Measurements from ENCODE around the gene KCTD16.

KCTD16 gene

DNA sequence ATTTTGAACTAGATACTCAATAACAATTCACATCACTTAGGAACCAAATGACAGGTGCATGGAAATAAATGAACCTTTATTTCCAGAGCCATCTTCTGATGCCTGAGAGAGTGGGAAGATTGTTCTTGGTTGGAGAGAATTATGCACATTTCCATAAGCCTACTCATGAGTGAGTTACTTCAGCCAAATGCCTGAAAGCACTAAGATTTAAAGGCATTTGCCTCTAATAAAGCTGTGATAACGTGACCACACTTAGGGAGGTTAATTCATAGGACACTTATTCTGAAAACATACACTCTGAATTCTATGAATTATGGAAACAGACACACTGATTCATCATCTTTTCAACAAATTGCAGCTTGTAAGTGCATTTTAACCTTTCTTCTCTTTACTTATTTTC lies 40.0 kb downstream of the KCTD16 start:
- DNase-seq: no peak

DNA sequence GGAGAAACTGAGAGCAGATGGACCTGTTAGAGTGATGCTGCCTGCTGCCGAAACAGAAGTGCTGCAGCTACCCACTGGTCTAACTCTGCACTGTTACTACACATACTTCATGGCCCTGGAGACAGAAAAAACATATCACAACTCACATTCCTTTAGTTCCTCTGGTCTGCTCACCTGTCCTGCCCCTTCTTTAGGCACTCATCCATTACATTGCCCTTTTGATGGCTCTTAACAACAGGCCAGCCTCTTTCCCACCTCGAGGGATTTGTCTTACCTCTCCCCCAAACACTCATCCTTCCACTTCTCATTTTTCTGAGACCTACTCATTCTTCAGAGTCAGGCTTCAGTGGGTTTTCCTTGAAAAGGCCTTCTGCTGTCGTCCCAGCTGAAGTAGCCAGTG lies 49.2 kb downstream of the KCTD16 start:
- DNase-seq: no peak

DNA sequence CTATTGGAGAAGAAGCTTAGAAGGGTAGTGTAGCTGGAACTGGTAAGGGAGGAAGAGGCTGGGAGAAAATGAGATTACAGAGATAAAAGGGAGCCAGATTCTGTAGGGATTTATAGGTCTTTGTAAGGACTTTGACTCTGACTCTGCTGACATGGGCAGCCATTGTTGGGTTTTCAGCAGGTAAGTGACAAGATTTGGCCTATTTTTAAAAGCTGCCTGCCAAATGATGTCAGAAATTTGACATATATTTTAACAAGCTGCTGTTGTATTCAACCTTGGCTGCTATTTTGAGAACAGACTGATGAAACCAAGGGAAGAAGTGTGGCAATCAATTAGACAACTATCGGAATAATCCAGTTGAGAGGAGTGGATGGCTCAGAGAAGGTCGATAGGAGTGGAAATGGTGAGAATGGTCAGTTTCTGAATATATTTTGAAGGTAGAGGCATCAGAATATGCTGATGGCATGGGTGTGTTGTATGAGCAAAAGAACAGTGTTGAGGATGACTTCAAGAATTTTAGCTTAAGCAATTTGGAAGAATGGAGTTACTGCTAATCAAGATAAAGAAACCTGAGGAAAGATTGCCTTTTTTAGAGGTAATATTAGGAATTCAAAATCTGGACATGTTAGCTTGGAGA lies 56.8 kb downstream of the KCTD16 start:
- no peak for DNase-seq

DNA sequence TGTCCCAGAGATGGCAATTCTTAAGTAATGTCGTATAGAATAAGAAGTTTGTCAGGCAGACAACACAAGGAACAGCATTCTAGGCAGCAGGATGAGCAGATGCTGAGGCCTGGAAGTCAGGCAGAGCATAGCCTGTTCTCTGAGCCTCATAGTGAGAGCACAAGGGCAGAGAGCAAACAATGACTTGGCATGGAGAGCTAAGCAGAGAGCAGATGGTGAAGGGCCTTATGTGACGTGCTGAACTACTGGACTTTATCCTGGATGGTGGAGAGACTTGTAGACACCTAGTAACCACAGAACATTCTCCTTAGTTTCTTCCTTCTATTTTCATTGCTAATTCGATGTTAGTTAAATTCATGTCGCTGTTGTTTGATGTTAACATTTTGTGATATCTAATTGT lies 60.1 kb downstream of the KCTD16 start:
- DNase-seq: no peak

DNA sequence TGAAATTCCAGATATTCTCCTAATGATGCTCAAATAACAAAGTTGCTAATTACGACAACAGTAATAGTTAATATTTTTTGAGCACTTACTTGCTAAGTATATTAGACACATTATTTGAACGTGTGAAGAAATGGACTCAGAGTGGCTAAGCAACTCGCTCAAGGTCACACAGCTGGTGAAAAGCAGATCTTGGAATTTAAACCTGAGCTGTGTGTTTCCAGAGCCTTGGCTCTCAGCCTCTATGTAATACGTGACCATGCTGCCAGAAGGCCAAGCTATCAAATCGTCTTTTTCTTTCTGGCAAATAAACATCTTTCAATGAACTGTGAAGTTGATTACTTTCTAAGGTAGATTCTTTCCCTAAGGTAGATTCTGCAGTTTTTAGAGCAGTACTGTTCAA lies 61.6 kb downstream of the KCTD16 start:
- DNase-seq: no peak

DNA sequence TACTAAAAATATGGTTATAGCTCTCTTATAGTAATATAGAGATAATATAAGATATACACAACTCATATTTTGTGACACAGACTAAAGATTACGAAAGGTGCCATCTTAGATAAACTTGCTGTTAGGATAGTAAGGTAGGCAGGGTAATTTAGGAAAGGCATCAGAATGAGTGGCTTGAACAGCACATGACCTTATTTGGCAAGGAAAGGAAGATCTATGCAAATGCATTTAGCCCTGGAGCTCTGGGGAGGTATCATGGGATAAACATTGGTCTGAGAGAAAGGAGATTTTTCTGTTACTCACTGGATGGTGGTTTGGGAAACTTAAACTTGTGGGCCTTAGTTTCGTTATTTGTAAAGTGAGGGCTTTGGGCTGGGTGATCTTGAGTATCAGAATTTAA lies 65.8 kb downstream of the KCTD16 start:
- no peak for DNase-seq

DNA sequence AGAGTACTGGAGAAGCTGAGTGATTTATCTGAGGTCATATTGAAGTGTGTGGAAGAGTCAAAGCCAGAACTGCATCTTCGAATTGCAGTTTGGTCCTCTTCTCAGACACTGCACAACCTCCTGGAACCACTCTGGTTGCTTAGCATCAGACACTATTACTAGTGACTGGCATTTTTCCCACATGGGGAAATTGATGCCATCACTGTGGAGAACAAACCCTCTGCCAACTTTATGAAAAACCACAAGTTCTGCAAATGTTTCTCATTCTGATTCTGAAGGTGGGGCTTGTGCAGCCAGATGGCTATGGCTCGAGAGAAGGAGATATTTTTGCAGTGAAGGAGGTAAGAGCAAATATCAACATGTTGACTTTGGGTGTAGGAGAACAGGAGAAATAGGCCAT lies 67.2 kb downstream of the KCTD16 start:
- no peak for DNase-seq

DNA sequence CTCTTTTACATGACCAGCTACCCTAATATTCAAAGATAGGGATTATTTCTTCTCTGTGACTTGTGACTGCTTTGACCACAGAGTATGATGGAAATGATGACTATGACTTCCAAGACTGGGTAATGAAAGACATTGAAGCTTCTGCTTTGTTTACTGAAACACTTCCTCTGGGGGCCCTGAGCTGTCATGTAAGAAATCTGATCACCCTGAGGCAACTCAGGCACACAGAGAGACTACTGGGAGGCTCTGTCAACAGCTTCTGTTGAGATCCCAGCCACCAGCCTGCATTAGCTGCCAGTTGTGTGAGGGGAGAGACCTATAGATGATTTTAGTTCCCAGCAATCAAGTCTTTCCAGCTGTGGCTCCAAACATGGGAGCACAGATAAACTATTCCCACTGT lies 76.5 kb downstream of the KCTD16 start:
- no peak for DNase-seq

DNA sequence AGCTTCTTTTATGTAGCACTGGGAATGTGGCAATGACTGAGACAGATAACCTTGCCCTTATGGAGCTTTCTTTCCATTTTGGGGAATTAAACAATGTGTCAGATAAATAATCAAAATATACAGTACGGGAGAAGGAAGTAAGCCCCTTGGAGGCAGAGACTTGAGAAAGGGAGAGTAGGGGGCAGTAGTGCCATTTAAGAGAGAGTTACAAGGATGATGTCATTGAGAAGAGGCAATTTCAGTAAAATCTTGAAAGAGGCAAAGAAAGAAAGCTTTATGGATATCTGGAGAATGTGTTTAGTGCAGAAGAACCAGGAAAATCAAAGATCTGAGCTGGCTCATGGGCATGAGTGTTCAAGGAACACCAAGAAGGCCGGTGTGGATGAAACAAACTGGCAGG lies 77.3 kb downstream of the KCTD16 start:
- DNase-seq: no peak

DNA sequence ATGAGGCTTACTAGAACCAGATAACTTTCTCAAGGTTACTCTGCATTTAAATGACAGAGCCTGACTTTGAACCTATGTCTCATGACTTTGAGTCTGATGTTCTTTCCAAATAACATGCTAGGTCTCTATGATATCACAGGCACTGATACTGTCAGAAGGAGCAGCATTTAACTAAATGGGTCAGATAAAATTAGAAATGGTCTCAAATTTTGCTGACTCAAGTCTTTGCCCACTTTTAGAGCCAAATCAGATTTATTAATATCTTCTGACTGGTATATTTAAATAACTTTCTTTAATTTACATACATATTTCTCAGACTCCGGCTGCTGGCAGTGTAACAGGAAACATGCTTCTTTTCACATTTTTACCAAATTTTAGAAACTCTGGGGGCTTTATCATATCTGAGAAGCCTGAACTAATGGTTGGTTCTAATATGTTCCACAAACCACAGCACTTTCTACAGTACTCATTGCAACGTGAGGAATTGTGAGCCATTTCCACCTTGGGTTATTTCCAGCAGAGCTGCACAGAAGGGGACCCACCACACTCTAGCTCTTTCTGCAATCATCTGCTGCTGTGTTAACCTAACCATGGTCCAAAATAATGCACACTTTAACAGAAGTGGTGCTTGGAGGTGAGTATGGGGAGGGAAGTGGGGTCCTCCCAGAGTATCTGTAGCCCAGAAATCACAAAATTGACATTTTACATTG lies 79.2 kb downstream of the KCTD16 start:
- no peak for DNase-seq

DNA sequence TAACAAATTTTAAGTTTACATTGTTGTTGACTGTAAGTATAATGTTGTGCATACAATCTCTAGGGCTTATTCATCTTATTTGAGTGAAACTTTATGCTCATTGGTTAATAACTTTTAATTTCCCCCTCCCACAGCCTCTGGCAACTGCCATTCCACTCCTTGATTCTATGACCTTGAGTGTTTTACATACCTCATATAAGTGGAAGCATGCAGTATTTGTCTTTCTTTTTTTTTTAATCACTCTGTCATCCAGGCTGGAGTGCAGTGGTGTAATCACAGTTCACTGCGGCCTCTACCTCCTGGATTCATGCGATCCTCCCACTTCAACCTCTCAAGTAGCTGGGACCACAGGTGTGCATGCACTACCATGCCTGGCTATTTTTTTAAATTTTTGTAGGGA lies 83.9 kb downstream of the KCTD16 start:
- DNase-seq: no peak

DNA sequence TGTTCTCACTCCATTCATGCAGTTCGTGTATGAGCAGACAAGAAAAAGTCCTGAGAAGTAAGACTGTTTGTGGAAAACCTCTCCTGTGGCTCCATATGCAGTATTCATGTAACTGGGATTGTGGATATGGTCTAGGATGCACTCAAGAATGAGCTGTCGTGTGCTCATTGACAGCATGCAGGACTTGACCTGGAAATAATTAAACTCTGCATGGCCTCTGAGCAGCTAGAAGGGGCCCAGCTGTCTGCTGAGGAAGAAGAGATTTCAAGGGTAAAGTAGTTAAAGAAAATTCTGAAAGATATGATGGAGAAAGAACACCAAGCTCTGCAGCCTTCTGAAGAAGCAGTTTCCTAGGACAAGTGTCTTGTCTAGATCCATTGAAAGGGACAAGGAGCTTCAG lies 89.4 kb downstream of the KCTD16 start:
- no peak for DNase-seq

DNA sequence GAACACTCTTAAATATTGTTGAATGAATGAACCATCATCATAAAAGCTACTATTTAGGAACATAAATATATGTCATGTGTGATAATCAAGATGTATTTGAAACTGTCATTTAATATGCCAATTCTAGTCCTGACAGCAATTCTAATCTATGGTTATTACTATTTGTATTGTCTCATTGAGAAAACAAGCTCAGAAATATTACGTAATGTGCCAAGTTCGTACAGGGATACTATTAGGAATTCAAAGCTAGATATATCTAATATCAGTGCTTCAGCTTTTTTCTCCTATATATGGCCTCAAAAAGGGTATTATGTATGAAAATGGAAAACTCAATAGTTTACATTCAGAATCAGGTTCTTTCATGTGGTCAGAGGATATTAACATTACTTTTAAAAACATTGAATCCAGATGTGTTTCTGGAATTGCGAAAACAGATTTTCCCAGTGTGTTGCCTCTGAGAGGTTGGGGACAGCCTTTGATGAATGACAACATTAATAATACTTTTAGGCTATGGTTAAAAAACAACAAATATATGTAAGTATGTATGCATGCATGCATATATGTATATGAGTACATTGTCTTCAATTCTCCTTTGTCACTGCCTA lies 95.1 kb downstream of the KCTD16 start:
- DNase-seq: no peak

DNA sequence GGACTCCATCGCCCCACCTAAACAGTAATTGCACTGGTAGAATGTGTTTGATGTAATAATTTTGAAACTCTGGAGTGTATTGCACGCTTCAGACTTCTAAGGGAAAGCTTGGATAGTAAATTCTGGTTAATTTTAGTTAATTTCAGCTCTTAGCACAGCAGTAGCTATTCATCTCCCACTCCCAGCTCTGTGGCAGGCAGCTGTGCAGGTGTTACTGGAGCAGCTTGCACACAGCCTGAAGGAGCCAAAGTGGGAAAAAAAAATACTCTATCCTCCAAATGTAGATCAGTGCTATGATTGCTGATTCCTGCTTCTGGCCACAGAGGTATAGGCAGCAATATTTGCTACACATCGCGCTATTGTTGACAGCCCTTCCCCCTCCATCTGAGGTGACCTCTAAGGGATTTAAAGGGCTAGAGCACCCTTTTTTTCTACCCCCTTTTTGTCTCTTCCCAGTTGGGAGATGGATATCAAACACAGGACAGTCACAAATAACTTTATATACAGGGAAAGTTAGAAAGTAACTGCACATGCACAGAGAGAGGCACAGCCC lies 97.4 kb downstream of the KCTD16 start:
- DNase-seq: no peak

DNA sequence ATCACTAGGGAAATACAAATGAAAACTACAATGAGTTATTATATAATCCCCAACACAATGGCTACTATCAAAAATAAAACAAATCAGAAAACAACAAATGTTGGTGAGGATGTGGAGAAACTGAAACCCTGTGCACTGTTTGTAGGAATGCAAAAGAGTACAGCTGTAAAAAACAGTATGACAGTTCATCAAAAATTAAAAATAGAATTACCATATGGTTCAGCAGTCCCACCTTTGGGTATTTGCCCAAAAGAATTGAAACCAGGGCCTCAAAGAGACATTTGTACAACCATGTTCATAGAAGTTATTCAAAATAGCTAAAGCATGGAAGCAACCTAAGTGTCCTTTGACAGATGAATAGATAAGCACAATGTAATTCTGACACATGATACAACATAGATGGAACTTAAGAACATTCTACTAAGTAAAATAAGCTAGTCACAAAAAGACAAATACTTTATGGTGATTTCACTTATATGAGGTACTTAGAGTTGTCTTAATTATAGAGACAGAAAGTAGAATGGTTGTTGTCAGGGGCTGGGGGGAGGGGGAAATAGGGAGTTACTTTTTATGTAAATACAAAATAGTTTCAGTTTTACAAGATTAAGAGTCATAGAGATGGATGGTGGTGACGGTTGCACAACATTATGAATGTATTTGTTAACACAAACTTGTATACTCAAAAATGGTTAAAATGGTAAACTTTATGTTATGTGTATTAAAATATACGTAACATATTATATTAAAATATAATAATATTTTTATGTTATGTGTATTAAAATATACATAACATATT lies 102.8 kb downstream of the KCTD16 start:
- no peak for DNase-seq

DNA sequence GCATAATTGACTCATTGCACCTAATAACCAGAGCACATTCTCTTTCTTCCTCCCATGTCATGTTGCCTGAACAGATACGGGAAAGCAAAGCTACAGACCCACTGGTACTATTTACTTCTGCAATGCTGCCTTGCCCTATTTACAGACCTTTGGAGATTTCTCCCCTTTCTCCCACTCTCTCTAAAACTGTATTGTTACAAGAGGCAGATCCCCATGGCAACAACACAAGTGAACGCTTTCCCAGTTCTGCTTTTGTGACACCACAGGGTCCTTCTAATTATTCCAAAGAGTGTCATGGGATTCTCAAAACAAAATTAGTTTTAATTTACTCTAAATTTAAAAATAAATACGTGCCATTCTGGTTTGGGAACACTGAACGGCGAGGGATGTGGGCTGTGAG lies 104.7 kb downstream of the KCTD16 start:
- no peak for DNase-seq

DNA sequence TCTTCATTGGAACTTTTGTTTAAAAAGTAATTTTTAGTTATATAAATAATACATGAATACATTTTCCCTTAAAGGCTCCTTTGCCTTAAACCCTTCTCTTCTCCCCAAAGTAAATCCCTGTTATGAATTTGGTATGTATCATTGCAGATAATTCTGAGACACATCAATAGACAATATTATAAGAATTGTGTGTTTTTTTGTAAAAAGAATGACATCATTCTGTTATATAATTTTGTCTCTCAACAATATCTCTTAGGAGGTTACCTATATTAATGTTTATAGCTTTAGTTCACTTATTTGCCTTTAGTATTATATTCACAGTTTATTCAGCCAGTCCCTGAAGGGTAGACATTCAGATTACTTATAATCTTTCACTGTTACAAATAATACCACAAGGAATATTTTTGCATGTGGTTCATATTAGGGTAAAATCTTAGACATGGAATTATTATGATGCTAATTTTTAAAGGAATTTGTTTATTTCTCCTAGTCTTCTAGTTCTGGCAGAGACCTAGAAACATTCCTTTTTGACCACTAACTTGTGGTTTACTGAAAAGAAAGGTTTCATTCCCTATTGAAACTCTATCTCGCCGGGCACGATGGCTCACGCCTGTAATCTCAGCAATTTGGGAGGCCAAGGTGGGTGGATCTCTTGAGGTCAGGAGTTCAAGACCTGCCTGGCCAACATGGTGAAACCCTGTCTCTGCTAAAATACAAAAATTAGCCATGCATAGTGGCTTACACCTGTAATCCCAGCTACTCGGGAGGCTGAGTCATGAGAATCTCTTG lies 105.6 kb downstream of the KCTD16 start:
- no peak for DNase-seq

DNA sequence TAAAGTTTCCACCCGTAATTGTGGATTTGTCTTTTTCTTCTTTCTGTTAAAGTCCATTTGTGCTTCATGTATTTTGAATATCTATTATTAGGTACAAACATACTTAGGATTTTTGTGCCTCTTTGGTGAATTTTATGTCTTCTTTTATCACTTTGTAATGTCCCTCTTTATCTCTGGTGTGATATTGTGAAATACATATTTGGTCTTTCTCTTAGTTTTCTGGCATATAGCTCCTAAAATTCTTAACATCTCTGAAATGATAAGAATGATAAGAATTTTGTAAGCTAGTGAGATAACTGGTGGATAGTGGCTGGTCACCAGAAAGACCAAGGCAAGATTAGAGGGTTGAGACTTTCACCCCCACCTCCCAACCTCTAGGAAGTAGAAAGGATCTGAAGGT lies 111.1 kb downstream of the KCTD16 start:
- DNase-seq: no peak

DNA sequence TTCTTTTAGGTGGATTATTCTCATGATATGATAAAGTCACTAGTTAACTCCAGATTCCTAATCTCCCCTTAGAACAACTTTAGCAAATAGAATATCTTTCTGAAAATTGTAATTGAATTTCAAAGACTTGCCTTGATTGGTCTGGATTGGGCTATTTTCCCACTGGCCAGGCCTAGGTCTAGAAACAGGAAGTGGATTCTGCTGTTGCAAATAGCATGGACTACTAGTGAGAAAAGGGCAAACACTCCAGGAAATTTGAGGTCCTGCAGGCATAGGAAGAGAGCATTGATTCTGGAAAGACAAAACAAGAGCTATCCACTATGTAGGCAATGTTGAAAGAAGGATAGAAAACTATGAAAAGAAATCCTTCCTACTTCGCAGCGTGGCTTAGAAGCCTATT lies 113.4 kb downstream of the KCTD16 start:
- no peak for DNase-seq

DNA sequence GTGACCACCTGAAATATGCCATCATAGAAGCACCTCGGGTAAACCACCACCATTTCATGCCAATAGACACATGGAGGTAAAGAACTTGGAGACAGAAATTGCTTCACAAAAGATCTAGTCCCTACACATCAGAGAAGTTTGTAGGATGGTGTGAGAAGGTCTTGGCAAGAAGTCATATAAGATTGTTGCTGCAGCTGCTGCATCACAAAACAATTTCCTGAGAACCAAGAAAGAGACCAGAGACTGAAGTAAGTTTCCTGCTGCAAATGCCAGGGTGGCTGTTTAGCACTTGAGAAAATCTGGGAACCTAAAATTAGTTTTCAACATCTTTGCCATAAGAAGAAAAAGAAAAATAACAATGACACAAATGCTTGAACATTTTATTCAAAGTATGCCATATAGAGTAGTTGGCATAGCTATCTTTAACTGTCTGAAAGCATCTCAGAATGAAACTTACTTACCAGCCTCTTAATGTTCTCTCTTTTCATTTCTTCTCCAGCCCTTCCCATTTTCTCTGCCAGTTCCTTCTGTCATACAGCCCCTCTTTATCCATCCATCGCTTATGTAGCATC lies 114.3 kb downstream of the KCTD16 start:
- no peak for DNase-seq

DNA sequence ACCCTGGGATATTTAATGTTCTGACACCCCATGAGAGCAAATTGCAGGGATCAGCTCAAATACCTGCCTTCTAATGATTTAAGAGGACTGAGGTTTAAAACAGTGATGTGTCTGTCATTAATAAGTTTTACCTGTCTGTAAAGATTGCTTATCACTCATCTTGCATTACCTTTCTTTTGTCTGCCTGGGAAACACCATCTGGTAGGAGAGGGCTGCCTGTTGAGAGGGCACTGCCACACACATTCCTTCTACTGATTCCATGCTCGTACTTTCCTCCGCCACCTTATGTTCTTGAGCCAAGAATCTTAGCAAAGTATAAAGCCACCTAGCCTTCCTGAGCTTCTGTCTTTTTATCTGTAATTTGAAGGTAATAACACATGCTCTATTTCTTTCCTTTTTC lies 118.6 kb downstream of the KCTD16 start:
- DNase-seq: no peak

DNA sequence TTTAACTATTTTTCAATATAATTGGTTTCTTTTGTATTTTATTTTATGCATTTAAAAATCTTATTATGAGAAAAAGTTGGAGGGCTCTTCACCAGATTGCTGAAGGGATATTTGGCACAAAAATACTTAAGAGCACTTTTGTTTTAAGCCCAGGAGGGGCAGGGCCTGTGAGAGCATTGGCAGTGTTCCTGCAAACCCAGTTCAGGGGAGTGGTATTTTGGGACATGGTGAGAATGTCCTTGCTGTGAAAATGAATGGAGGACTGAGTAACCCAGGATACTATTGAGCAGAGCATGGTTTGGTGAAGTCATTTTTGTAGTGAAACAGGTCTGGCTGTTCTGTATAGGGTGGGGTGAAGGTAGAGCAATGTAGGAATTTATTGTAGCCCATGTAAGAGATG lies 121.4 kb downstream of the KCTD16 start:
- DNase-seq: no peak
